HFF-Myc (cell line): Measurements from ENCODE around the gene SUCNR1.

Experiments used
- DNase-seq: peaks from one replicate; pipeline ENCODE4 v3.0.0-alpha.2; 2011; ENCODE audit warnings: low read depth; ENCODE audit errors: extremely low read depth
- H3K4me3 ChIP-seq: replicated peaks from 2 replicates; pipeline ENCODE4 v1.5.1; 2011; ENCODE audit warnings: low read depth, mild to moderate bottlenecking, control low read depth, low read length
- TF ChIP-seq, protein P1 (sequence below): IDR thresholded peaks from 2 replicates; pipeline ENCODE4 v1.5.1; 2012; ENCODE audit warnings: mild to moderate bottlenecking, low read depth, low read length, control low read depth; ENCODE audit errors: missing control alignments

Gene SUCNR1

DNA sequence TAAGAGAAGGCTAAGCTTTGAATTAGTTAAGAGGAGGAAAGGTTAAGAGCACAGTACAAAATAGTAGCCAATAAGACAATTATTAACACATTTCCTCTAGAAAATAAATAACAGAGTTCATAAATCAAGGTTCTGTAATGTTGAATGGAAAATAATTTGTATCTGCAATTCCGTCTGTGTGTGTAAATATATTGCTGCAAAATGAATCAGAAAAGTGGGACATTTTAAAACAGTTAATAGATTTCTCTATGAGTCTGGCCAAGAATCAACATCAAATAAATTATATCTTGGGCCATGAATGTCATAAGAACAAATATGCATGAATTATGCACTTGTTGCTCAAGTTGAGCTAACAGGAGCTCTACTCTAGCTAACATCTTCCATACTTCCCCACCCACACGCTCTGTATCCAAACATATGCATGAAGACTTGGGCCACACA lies 14.2 kb upstream of the SUCNR1 start:
- DNase-seq: no peak
- TF ChIP-seq, protein P1, sequence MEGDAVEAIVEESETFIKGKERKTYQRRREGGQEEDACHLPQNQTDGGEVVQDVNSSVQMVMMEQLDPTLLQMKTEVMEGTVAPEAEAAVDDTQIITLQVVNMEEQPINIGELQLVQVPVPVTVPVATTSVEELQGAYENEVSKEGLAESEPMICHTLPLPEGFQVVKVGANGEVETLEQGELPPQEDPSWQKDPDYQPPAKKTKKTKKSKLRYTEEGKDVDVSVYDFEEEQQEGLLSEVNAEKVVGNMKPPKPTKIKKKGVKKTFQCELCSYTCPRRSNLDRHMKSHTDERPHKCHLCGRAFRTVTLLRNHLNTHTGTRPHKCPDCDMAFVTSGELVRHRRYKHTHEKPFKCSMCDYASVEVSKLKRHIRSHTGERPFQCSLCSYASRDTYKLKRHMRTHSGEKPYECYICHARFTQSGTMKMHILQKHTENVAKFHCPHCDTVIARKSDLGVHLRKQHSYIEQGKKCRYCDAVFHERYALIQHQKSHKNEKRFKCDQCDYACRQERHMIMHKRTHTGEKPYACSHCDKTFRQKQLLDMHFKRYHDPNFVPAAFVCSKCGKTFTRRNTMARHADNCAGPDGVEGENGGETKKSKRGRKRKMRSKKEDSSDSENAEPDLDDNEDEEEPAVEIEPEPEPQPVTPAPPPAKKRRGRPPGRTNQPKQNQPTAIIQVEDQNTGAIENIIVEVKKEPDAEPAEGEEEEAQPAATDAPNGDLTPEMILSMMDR: no peak
- H3K4me3 ChIP-seq: no peak overlapping the region

- TF ChIP-seq, protein P1: no peak
- no peak for DNase-seq
- no peak overlapping the region for H3K4me3 ChIP-seq
These were observed 13.5 kb upstream of the SUCNR1 start for GRCh38 chr3:151859905-151860304.

- TF ChIP-seq, protein P1: no peak
- H3K4me3 ChIP-seq: no peak overlapping the region
- no peak for DNase-seq
These were observed 9.8 kb upstream of the SUCNR1 start for GRCh38 chr3:151863611-151864010.

DNA sequence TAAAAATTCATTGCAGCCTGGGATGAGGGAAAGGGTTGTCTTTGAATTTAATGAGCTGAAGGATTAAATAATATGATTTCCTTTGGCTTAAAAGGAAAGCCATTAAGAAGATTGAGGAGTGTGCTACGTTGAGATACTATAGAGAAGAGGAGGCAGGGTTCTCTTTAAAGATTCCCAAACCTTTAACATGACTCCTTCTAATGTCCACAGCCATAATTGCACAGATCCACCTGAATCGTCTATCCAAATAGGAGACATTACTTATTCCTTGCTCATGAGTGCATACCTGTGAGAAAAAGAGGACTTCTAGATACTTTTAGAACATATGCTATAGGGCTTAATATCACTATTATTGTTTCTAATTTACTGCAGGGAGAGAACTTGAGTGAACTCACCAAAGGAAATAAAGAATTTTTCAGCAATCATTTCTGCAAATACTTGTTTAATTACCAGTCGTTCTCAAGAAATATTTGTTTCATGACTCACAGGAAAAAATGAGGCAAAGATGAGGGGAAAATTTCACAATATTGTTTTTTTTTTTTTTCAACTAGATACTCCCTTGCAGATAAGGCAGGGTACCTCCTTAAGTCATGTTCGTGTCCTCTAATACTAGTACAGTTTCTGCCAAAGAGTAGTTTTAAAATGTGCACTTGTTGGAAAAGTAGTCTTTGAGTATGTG lies 8.9 kb upstream of the SUCNR1 start:
- peak; percentile 45 for DNase-seq
- TF ChIP-seq, protein P1: no peak
- H3K4me3 ChIP-seq: no peak overlapping the region

DNA sequence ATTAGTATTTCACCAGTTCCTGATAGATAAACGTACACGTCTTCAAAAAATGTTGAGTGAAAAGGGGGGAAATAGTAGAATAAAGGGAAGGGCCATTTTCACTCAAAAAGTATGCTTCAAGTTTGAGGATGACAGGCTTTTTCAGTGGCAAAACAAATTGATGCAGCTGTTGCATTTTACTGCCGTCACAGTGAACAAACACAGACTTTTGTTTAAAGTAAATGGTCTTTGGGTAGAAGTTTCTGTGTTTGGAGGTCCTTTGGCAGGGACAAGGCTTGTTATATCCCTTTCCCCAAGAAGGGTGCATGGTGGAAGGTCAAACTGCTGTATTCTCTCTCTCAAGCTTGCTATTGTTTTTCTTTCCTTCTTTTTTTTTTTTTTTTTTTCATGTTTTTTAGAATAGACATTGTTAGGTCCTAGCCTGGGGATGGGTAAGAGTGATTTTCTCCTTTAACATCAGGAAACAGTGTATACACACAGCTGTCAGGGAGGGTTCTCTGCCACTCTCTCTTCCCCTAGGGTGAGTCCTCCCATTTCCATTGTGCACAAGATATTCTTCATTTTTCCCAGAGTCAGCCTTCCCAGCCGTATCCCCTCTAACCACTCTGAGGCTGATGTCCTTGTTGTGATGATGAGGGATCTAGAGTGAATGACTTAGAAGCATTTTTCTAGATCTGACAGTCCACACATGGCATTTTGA lies 6.6 kb upstream of the SUCNR1 start:
- TF ChIP-seq, protein P1: no peak
- H3K4me3 ChIP-seq: no peak overlapping the region
- no peak for DNase-seq

DNA sequence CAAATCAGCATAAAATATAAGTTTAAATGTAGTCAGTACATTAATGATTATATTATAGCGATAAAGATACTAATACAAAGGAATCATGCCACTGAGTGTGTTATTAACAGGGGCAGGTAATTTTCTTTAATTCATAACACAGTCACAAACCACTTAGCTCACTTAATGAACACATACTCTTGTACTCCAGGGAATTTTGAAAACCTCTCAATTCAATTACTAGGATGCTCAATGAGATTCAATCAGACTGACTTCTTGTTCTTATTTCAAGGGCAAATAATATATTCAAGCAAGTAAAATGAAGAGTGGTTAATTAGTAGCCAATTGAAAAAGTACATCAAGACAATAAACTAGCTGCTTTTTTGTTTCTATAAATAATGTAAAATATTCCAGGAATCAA lies 5.8 kb upstream of the SUCNR1 start:
- TF ChIP-seq, protein P1: no peak
- no peak for DNase-seq
- no peak overlapping the region for H3K4me3 ChIP-seq
